HS-27A (cell line): ENCODE data around the gene HBA1.
"Not testable (repeated sequence)": the region's sequence is repeated elsewhere in the genome, so short reads cannot be mapped to it uniquely, and the experiment has no call there.

Source experiments
- DNase-seq: peaks from one replicate; pipeline ENCODE4 v3.0.0-alpha.2; 2012; ENCODE audit warnings: low read depth, missing footprints

HBA1 gene

DNA sequence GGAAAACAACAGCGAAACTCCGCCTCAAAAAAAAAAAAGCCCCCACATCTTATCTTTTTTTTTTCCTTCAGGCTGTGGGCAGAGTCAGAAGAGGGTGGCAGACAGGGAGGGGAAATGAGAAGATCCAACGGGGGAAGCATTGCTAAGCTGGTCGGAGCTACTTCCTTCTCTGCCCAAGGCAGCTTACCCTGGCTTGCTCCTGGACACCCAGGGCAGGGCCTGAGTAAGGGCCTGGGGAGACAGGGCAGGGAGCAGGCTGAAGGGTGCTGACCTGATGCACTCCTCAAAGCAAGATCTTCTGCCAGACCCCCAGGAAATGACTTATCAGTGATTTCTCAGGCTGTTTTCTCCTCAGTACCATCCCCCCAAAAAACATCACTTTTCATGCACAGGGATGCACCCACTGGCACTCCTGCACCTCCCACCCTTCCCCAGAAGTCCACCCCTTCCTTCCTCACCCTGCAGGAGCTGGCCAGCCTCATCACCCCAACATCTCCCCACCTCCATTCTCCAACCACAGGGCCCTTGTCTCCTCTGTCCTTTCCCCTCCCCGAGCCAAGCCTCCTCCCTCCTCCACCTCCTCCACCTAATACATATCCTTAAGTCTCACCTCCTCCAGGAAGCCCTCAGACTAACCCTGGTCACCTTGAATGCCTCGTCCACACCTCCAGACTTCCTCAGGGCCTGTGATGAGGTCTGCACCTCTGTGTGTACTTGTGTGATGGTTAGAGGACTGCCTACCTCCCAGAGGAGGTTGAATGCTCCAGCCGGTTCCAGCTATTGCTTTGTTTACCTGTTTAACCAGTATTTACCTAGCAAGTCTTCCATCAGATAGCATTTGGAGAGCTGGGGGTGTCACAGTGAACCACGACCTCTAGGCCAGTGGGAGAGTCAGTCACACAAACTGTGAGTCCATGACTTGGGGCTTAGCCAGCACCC lies 1.2 kb upstream of the HBA1 start:
- no peak for DNase-seq

GRCh38 chr16:176006-176405 lies 474 bp upstream of the HBA1 start:
- DNase-seq = not testable (repeated sequence)

DNA sequence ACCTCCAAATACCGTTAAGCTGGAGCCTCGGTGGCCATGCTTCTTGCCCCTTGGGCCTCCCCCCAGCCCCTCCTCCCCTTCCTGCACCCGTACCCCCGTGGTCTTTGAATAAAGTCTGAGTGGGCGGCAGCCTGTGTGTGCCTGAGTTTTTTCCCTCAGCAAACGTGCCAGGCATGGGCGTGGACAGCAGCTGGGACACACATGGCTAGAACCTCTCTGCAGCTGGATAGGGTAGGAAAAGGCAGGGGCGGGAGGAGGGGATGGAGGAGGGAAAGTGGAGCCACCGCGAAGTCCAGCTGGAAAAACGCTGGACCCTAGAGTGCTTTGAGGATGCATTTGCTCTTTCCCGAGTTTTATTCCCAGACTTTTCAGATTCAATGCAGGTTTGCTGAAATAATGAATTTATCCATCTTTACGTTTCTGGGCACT lies 928 bp downstream of the HBA1 start:
- no peak for DNase-seq

DNA sequence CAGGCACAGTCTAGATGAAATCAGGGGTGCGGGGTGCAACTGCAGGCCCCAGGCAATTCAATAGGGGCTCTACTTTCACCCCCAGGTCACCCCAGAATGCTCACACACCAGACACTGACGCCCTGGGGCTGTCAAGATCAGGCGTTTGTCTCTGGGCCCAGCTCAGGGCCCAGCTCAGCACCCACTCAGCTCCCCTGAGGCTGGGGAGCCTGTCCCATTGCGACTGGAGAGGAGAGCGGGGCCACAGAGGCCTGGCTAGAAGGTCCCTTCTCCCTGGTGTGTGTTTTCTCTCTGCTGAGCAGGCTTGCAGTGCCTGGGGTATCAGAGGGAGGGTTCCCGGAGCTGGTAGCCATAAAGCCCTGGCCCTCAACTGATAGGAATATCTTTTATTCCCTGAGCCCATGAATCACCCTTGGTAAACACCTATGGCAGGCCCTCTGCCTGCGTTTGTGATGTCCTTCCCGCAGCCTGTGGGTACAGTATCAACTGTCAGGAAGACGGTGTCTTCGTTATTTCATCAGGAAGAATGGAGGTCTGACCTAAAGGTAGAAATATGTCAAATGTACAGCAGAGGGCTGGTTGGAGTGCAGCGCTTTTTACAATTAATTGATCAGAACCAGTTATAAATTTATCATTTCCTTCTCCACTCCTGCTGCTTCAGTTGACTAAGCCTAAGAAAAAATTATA lies 1.6 kb downstream of the HBA1 start:
- no peak for DNase-seq

DNA sequence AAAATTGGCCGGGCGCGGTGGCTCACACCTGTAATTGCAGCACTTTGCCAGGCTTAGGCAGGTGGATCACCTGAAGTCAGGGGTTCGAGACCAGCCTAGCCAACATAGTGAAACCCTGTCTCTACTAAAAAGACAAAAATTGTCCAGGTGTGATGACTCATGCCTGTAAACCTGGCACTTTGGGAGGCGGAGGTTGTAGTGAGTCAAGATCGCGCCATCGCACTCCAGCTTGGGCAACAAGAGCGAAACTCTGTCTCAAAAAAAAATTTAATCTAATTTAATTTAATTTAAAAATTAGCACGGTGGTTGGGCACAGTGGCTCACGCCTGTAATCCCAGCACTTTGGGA lies 2.2 kb downstream of the HBA1 start:
- no peak for DNase-seq

DNA sequence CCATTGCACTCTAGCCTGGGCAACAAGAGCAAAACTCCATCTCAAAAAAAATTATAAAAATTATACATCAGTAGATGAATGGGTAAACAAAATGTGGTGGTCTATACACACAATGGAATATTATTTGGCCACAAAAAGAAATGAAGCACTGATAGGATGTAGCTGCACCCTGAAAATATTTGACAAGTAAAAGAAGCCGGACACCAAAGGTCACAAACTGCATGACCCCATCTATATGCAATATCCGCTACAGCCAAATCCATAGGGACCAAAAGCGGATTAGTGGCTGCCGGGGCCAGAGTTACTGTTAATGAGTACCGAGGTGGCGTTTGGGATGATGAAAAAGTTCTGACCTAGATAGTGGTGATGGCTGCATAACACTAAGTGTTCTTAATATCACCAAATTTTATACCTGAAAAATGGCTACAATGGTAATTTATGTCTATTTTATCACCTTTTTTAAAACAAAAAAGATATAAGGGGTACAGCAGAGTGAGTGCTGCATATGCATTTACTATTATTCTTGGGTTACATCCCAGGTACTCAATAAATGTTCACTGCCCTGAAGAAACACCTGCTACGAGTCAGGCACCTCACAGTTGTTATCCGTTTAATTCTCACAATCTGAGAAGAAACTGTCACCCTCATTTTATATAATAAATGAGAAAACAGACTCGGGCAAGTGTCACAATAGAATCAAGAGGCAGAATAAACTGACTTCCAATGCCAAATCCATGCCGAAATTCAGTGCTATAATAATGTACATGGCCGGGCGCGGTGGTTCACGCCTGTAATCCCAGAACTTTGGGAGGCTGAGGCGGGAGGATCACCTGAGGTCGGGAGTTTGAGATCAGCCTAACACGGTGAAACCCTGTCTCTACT lies 3.0 kb downstream of the HBA1 start:
- no peak for DNase-seq

DNA sequence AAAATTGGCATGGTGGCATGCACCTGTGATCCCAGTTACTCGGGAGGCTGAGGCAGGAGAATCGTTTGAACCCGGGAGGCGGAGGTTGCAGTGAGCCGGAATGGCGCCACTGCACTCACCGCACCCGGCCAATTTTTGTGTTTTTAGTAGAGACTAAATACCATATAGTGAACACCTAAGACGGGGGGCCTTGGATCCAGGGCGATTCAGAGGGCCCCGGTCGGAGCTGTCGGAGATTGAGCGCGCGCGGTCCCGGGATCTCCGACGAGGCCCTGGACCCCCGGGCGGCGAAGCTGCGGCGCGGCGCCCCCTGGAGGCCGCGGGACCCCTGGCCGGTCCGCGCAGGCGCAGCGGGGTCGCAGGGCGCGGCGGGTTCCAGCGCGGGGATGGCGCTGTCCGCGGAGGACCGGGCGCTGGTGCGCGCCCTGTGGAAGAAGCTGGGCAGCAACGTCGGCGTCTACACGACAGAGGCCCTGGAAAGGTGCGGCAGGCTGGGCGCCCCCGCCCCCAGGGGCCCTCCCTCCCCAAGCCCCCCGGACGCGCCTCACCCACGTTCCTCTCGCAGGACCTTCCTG lies 3.7 kb downstream of the HBA1 start, which contains the start of gene HBQ1:
HBQ1 (plus strand) TSS at position 359 of the 575 bp plus-strand sequence; CDS start at position 387, 28 bp downstream.
- no peak for DNase-seq

DNA sequence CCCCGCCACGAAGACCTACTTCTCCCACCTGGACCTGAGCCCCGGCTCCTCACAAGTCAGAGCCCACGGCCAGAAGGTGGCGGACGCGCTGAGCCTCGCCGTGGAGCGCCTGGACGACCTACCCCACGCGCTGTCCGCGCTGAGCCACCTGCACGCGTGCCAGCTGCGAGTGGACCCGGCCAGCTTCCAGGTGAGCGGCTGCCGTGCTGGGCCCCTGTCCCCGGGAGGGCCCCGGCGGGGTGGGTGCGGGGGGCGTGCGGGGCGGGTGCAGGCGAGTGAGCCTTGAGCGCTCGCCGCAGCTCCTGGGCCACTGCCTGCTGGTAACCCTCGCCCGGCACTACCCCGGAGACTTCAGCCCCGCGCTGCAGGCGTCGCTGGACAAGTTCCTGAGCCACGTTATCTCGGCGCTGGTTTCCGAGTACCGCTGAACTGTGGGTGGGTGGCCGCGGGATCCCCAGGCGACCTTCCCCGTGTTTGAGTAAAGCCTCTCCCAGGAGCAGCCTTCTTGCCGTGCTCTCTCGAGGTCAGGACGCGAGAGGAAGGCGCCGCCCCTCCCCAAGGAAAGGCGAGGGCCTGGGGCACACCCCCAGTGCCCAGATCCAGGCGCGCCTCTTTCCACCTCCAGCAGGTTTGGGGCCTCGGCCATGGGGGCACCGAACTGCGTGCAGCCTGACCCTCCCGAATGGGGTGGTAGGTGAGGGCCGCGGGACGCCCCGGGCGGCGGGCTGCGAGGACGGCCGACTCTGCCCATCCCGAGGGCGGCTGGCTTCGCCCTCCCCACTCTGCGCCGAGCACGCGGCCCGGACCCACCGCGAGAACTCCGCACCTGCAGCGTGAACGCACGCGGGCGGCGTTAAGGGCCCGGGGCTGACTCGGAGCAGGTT lies 4.4 kb downstream of the HBA1 start:
- no peak for DNase-seq

DNA sequence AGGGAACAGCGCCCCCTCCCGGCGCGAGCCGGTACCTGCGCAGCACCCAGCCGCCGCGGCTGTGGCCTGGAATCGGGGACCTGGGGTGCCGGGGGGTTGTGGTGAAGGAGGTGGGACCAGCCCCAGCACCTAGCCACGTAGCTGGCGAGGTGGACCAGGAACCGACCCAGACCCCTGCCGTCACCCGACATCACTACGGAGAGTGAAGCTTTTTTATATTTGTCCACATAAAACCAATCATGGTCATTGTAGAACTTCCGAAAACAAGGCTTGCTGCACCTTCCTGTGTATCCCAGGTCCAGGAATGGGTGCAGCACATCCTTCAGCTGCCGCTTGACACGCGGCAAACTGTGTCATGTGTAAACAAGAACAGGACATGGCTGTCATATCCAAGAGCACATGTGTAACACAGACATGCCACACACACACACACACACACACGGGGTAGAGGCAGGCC lies 5.1 kb downstream of the HBA1 start:
- no peak for DNase-seq

DNA sequence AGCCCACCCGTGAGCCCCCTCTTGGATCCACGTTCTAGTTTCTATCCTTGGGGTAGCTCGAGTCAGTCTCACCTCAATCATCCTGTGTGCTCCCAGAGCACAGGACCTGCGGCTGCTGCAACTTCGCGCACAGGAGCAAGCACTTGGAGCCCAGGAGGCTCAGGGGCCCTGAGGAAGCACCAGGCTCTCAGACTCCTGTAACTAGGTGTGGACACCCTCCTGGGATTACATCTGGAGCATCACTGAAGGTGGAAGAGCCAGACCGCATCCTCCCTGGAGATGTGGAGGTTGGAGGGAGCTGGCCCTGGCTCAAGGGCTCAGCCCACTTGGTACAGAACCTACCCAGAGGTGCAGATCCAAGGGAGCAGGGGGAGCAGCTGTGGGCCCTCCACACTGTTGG lies 6.5 kb downstream of the HBA1 start:
- DNase-seq = no peak

- DNase-seq = no peak
Measured at GRCh38 chr16:185213-185612, 8.7 kb downstream of the HBA1 start.

- no peak for DNase-seq
Measured at GRCh38 chr16:185691-186090, 9.2 kb downstream of the HBA1 start.

- no peak for DNase-seq
Measured at GRCh38 chr16:187330-187729, 10.8 kb downstream of the HBA1 start.

DNA sequence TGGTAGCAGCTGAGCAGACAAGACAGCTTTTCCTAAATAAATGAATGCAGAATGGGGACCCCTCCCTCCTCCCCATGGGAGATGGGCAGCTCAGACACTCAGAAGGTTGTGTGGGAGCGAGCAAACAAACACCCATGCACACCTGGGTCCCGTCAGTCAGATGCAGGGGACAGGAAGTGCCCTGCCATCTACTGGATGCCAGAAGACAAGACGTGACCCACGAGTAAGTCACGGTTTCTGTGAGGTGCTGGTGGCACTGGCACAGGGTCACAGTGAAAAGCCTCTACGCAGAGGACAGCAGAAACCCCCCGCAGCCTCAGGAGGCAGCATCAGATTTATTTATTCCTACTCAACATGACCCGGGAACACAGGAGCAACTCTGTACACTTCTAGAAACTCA lies 12.2 kb downstream of the HBA1 start:
- DNase-seq = no peak

GRCh38 chr16:189604-190186 lies 13.2 kb downstream of the HBA1 start:
- DNase-seq = no peak

- no peak for DNase-seq
Measured at GRCh38 chr16:191831-192230, 15.4 kb downstream of the HBA1 start.

- no peak for DNase-seq
Measured at GRCh38 chr16:192686-193085, 16.2 kb downstream of the HBA1 start.

DNA sequence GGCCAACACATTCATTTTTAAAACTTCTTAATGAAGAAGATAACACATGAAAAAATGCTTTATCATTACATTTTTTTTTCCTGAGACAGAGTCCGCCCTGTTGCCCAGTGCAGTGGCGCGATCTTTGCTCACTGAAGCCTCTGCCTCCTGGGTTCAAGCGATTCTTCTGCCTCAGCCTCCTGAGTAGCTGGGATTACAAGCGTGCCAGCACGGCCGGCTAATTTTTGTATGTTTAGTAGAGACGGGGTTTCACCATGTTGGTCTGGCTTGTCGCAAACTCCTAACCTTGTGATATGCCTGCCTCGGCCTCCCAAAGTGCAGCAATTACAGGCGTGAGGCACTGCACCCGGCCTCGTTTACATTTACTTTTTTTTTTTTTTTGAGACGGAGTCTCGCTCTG lies 17.0 kb downstream of the HBA1 start:
- DNase-seq = no peak

DNA sequence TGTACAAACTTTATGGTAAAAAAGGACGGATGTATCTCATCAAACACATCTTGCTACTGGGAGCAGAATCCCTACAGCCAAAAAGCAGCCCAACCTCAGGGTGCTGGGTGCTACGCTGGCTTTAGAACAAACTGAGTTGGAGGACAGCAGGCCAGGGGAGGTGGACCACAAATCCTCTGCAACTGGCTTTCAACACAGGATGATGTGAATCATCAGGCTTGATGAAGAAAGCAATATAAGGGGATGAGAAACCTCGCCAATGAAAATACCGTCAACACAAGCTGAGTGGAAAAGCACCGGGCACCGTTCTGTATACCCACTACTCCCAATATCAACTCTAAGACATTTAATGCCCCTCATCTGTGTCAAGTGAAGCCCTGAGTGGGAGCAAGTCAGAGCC lies 18.0 kb downstream of the HBA1 start:
- DNase-seq = no peak

GRCh38 chr16:200388-200787 lies 23.9 kb downstream of the HBA1 start:
- peak; percentile 5 for DNase-seq
